ENCODE measurements around the gene OR9G1.
"Not testable (repeated sequence)": the region's sequence is repeated elsewhere in the genome, so short reads cannot be mapped to it uniquely, and the experiment has no call there.

OR9G1 gene

GRCh38 chr11:56698795-56699194, at the start of gene OR9G1:
Gene OR9G1, plus strand, starts transcription at chr11:56699095. Its CDS starts 1,293 bp downstream, at chr11:56700388.
- FAIRE-seq = no peak

GRCh38 chr11:56659755-56660154, 39.1 kb upstream of the OR9G1 start:
- no peak for DNase-seq (ENCODE audit: extremely low spot score, insufficient read length, low read depth)
- no peak for FAIRE-seq

More at GRCh38 chr11:56698795-56699194, at the start of gene OR9G1:
- DNase-seq (ENCODE audit: extremely low spot score, insufficient read length, low read depth) = no peak

GRCh38 chr11:56663386-56663785, 35.5 kb upstream of the OR9G1 start, which contains the start of gene OR5AR1:
Gene OR5AR1, plus strand, starts transcription at chr11:56663686. Its CDS starts 0 bp downstream, at chr11:56663686.
- DNase-seq (ENCODE audit: extremely low spot score, insufficient read length, low read depth) (no peak), FAIRE-seq (no peak)

- FAIRE-seq = no peak
Observed at GRCh38 chr11:56670984-56671383, 27.9 kb upstream of the OR9G1 start.

GRCh38 chr11:56688554-56689100, 10.3 kb upstream of the OR9G1 start:
- DNase-seq (ENCODE audit: extremely low spot score, insufficient read length, low read depth) (no peak), FAIRE-seq (no peak)

More at GRCh38 chr11:56670984-56671383, 27.9 kb upstream of the OR9G1 start:
- DNase-seq (ENCODE audit: extremely low spot score, insufficient read length, low read depth) = no peak

- not testable (repeated sequence) for DNase-seq (ENCODE audit: extremely low spot score, insufficient read length, low read depth)
- FAIRE-seq = peak; percentile 15
Observed at GRCh38 chr11:56691179-56691578, 7.7 kb upstream of the OR9G1 start.

- DNase-seq (ENCODE audit: extremely low spot score, insufficient read length, low read depth) = no peak
- FAIRE-seq = no peak
Observed at GRCh38 chr11:56693428-56693827, 5.5 kb upstream of the OR9G1 start.

- DNase-seq (ENCODE audit: extremely low spot score, insufficient read length, low read depth) (no peak), FAIRE-seq (no peak)
Observed at GRCh38 chr11:56700242-56700913, 1.5 kb downstream of the OR9G1 start.

GRCh38 chr11:56700914-56701485, 2.1 kb downstream of the OR9G1 start:
- DNase-seq (ENCODE audit: extremely low spot score, insufficient read length, low read depth) (no peak), FAIRE-seq (no peak)

- FAIRE-seq = no peak
Observed at GRCh38 chr11:56705784-56706396, 7.0 kb downstream of the OR9G1 start.

GRCh38 chr11:56706486-56706885, 7.6 kb downstream of the OR9G1 start:
- DNase-seq (ENCODE audit: extremely low spot score, insufficient read length, low read depth) (no peak), FAIRE-seq (no peak)

More at GRCh38 chr11:56705784-56706396, 7.0 kb downstream of the OR9G1 start:
- no peak for DNase-seq (ENCODE audit: extremely low spot score, insufficient read length, low read depth)

- DNase-seq (ENCODE audit: extremely low spot score, insufficient read length, low read depth) (no peak), FAIRE-seq (no peak)
Observed at GRCh38 chr11:56714206-56714605, 15.3 kb downstream of the OR9G1 start.

GRCh38 chr11:56716379-56716854, 17.5 kb downstream of the OR9G1 start:
- FAIRE-seq = no peak
- no peak for DNase-seq (ENCODE audit: extremely low spot score, insufficient read length, low read depth)

- FAIRE-seq = no peak
- DNase-seq (ENCODE audit: extremely low spot score, insufficient read length, low read depth) = no peak
Observed at GRCh38 chr11:56720513-56720912, 21.6 kb downstream of the OR9G1 start.

- DNase-seq (ENCODE audit: extremely low spot score, insufficient read length, low read depth) = no peak
- no peak for FAIRE-seq
Observed at GRCh38 chr11:56740107-56740506, 41.2 kb downstream of the OR9G1 start.

GRCh38 chr11:56740886-56741285, 42.0 kb downstream of the OR9G1 start:
- FAIRE-seq (no peak), DNase-seq (ENCODE audit: extremely low spot score, insufficient read length, low read depth) (no peak)

- FAIRE-seq = no peak
Observed at GRCh38 chr11:56748597-56748996, 49.7 kb downstream of the OR9G1 start, which contains the start of gene OR9G4. Gene OR9G4, minus strand, starts transcription at chr11:56748697. Its CDS starts 4,931 bp downstream, at chr11:56743766.

GRCh38 chr11:56750190-56750589, 51.3 kb downstream of the OR9G1 start:
- DNase-seq (ENCODE audit: extremely low spot score, insufficient read length, low read depth) (no peak), FAIRE-seq (no peak)

More at GRCh38 chr11:56748597-56748996, 49.7 kb downstream of the OR9G1 start, which contains the start of gene OR9G4:
- no peak for DNase-seq (ENCODE audit: extremely low spot score, insufficient read length, low read depth)

GRCh38 chr11:56751480-56751879, 52.6 kb downstream of the OR9G1 start:
- DNase-seq (ENCODE audit: extremely low spot score, insufficient read length, low read depth) (no peak), FAIRE-seq (no peak)
